ENCODE measurements around the gene BIN1. TPM values are rescaled to one million over a fixed set of nuclear protein-coding genes. Genes with fewer than 3 reads are reported as not detected.
"Not testable (repeated sequence)": the region's sequence is repeated elsewhere in the genome, so short reads cannot be mapped to it uniquely, and the experiment has no call there.

The BIN1 gene
- total RNA-seq, 1 donor from 2014 or later, result 26.9 TPM

DNA sequence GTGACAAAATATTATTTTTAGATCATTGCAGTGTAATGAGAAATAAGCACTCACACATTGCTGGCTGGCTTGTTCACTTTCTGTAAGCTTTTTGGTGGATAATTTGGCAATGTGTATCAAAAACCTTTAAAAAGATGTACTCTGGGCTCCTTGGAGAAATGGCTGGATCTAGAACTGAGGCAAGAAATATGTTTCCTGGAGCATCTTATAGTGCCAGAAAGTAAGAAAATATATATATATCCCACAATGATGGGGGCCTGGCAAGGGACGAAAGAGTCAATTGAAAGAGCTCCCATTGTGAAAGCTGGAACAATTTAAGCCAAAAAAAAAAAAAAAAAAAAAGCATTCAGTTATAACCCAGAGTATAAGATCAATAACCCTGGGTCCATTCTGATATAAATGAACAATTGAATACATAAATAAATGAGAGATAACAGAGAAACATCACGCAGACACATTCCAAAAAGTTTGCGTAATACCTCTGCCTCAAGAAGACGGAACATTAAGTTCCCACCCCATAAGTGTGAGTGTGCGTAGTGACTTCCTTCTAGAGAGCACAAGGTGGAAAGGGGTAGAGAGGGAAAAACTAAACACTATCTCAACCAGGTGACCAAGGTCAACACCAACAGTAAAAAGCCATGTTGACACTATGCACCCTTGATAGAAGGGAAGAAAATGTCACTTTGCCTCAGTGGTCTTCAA lies 77.5 kb downstream of the BIN1 start:
- H3K27me3 ChIP-seq, result no peaks in the 10 kb centered on the region
- no peaks in the 10 kb centered on the region for H3K36me3 Mint-ChIP-seq
- TF ChIP-seq EZH2phosphoT487 (IDR thresholded peaks at IDR 0.05), result no peak
- TF ChIP-seq CTCF (IDR thresholded peaks at IDR 0.05), result no peak
- TF ChIP-seq EZH2 (IDR thresholded peaks at IDR 0.05), result no peak

DNA sequence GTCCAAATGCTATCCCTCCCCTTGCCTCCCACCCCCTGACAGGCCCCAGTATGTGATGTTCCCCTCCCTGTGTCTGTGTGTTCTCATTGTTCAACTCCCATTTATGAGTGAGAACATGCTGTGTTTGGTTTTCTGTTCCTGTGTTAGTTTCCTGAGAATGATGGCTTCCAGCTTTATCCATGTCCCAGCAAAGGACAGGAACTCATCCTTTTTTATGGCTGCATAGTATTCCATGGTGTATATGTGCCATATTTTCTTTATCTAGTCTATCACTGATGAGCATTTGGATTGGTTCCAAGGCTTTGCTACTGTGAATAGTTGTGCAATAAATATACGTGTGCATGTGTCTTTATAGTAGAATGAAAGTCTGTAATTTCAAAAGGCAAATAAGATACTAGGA lies 78.2 kb downstream of the BIN1 start:
- DNase-seq (ENCODE audit: low spot score); H3K27me3 ChIP-seq; H3K4me2 ChIP-seq; H3K27ac Mint-ChIP-seq; H3K27ac ChIP-seq; H3K4me3 Mint-ChIP-seq; H3K36me3 ChIP-seq; H3K9me3 ChIP-seq (ENCODE audit: low read depth); H3K9ac ChIP-seq; H2AFZ ChIP-seq (replicated peaks); H3K4me1 ChIP-seq; H3K27me3 Mint-ChIP-seq (ENCODE audit: insufficient read depth, low read depth); H3K9me3 Mint-ChIP-seq; H3K36me3 Mint-ChIP-seq; H3K4me3 ChIP-seq; H3K79me2 ChIP-seq (ENCODE audit: low read depth); H4K20me1 ChIP-seq (ENCODE audit: low read depth): not testable (repeated sequence)
- peaks cover 20% of the 10 kb centered on the region for H3F3A ChIP-seq (ENCODE audit: low read depth)
- peaks cover 11% of the 10 kb centered on the region for H3K4me1 Mint-ChIP-seq

More for the DNA sequence above, 77.5 kb downstream of the BIN1 start:
- Histone ChIP-seq H3K9me3 (ENCODE audit: low read depth) (no peaks in the 10 kb centered on the region), H3F3A (ENCODE audit: low read depth) (peaks cover 15% of the 10 kb centered on the region), H3K4me1 (peaks cover 3% of the 10 kb centered on the region), H2AFZ (replicated peaks) (no peak overlapping the region), H3K36me3 (no peaks in the 10 kb centered on the region), H3K9ac (no peak overlapping the region), H3K4me3 (no peak overlapping the region), H4K20me1 (ENCODE audit: low read depth) (no peaks in the 10 kb centered on the region), H3K79me2 (ENCODE audit: low read depth) (no peaks in the 10 kb centered on the region), H3K27ac (no peak overlapping the region), H3K4me2 (no peak overlapping the region)
- peaks cover 2% of the 10 kb centered on the region for H3K27me3 Mint-ChIP-seq (ENCODE audit: insufficient read depth, low read depth)
- no peaks in the 10 kb centered on the region for H3K9me3 Mint-ChIP-seq
- H3K4me3 Mint-ChIP-seq, result no peak overlapping the region
- H3K27ac Mint-ChIP-seq, result no peak overlapping the region
- peaks cover 9% of the 10 kb centered on the region for H3K4me1 Mint-ChIP-seq
- DNase-seq (ENCODE audit: low spot score), result no peak

DNA sequence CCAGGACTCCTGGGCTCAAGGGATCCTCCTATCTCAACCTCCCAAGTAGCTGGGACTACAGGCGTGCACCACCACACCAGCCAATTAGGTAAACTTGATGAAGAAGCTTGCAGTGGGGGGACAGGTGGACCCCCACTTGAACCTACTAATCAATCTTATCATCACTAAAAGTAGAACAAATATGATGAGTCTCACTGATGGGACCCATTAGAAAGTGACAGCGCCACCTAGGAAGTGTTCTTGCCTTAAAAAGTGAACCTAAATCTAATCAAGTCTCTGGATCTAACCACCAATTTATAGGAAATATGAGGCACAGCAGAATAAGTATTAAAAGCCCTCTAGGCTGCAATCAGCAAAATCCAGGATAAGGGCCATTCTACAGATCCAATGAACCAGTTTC lies 79.2 kb downstream of the BIN1 start:
- Histone ChIP-seq H3K4me2 (no peak overlapping the region), H3K4me3 (no peak overlapping the region), H3K79me2 (ENCODE audit: low read depth) (no peaks in the 10 kb centered on the region), H3F3A (ENCODE audit: low read depth) (peaks cover 20% of the 10 kb centered on the region), H3K9ac (no peak overlapping the region), H3K4me1 (peaks cover 3% of the 10 kb centered on the region), H3K36me3 (no peaks in the 10 kb centered on the region), H3K9me3 (ENCODE audit: low read depth) (no peaks in the 10 kb centered on the region), H4K20me1 (ENCODE audit: low read depth) (no peaks in the 10 kb centered on the region), H3K27me3 (no peaks in the 10 kb centered on the region), H3K27ac (no peak overlapping the region), H2AFZ (replicated peaks) (no peak overlapping the region)
- TF ChIP-seq CTCF (IDR thresholded peaks at IDR 0.05), result peak; percentile 47
- no peak for TF ChIP-seq EZH2 (IDR thresholded peaks at IDR 0.05)
- peaks cover 2% of the 10 kb centered on the region for H3K27me3 Mint-ChIP-seq (ENCODE audit: insufficient read depth, low read depth)
- H3K9me3 Mint-ChIP-seq, result peaks cover 2% of the 10 kb centered on the region
- H3K36me3 Mint-ChIP-seq, result no peaks in the 10 kb centered on the region
- no peak overlapping the region for H3K27ac Mint-ChIP-seq
- DNase-seq (ENCODE audit: low spot score), result no peak
- H3K4me1 Mint-ChIP-seq, result peaks cover 11% of the 10 kb centered on the region
- no peak overlapping the region for H3K4me3 Mint-ChIP-seq

GRCh38 chr2:127025359-127026166 lies 81.4 kb downstream of the BIN1 start:
- no peaks in the 10 kb centered on the region for H3K9me3 ChIP-seq (ENCODE audit: low read depth)
- Mint-ChIP-seq H3K9me3 (peaks cover 2% of the 10 kb centered on the region), H3K4me3 (peak overlapping the region; percentile 92), H3K27ac (peak overlapping the region; percentile 67), H3K4me1 (peaks cover 11% of the 10 kb centered on the region), H3K27me3 (ENCODE audit: insufficient read depth, low read depth) (peaks cover 2% of the 10 kb centered on the region), H3K36me3 (no peaks in the 10 kb centered on the region)
- no peaks in the 10 kb centered on the region for H3K79me2 ChIP-seq (ENCODE audit: low read depth)
- H3F3A ChIP-seq (ENCODE audit: low read depth), result peaks cover 20% of the 10 kb centered on the region
- no peak overlapping the region for H3K9ac ChIP-seq
- peak overlapping the region; percentile 58 for H3K4me3 ChIP-seq
- H4K20me1 ChIP-seq (ENCODE audit: low read depth), result no peaks in the 10 kb centered on the region
- H3K36me3 ChIP-seq, result no peaks in the 10 kb centered on the region
- H3K4me1 ChIP-seq, result peaks cover 5% of the 10 kb centered on the region
- H3K4me2 ChIP-seq, result peak overlapping the region; percentile 89
- no peak for TF ChIP-seq EZH2phosphoT487 (IDR thresholded peaks at IDR 0.05)
- peak; percentile 40 for TF ChIP-seq EZH2 (IDR thresholded peaks at IDR 0.05)
- peak; percentile 55 for TF ChIP-seq CTCF (IDR thresholded peaks at IDR 0.05)
- H2AFZ ChIP-seq (replicated peaks), result peak overlapping the region; percentile 99
- DNase-seq (ENCODE audit: low spot score), result peak; percentile 87
- H3K27me3 ChIP-seq, result no peaks in the 10 kb centered on the region
- H3K27ac ChIP-seq, result no peak overlapping the region

All from neural progenitor cell (in vitro differentiated cells).